Activated CD4-positive, alpha-beta T cell treated with anti-CD3 and anti-CD28 coated beads, Interleukin-2, amount 50 U/mL, for 1 hour (primary cell): Measurements from ENCODE around the gene CBLB.

Source experiments
- DNase-seq: peaks from one replicate; pipeline ENCODE4 v3.0.0-alpha.2; 2020

The CBLB gene

DNA sequence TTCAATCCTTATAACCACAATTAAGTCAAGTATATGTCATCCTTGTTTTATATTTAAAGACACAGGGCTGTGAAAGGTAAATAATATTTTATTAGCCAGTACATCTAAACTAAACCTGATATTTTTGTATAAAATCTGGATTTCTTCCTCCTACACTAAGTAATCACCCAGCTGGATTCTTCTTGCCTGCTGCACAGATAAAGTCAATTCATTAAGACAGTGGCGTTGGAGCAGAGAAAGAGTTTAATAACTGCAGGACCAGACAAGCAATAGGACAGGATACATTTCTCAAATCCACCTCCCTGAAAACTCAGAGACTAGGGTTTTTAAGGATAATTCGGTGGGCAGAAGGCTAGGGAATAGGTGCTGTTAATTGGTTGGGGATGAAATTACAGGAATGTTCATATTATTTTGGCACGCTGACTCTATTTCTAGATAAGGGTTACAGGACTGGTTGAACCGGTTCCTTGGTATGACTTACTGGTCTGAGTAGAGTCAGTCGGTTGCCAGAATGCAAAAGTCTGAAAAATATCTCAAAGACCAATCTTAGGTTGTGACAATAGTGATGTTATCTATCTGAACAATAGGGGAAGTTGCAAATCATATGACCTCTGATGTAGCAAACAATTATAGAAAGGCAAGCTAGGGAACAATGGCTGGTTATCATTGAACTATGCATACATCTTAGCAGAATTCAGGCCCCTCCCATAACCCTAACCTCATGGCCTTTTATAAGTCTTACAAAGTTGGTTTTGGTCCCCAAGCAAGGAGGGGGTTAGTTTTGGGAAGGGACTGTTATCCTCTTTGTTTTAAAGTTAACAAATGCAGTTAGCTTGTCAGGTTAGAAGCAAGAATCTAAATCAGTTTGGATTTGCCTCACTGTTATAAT, 257.3 kb downstream of the CBLB start:
- DNase-seq, result no peak

DNA sequence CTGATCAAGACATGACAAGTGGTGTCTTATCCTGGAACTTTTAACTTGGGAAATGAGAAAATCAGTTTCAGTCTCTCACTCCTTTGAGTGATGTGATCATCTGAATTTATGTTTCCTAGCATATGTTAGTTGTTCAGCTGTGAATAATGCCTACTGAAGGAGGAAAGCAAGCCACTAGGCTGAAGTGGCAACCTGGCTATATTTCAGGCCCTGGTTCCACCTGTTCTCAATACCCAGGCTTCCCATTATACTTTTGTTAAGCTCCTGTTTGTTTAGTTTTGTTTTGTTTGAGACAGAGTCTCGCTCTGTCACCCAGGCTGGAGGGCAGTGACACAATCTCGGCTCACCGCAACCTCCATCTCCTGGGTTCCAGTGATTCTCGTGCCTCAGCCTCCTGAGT, 258.3 kb downstream of the CBLB start:
- DNase-seq, result no peak

DNA sequence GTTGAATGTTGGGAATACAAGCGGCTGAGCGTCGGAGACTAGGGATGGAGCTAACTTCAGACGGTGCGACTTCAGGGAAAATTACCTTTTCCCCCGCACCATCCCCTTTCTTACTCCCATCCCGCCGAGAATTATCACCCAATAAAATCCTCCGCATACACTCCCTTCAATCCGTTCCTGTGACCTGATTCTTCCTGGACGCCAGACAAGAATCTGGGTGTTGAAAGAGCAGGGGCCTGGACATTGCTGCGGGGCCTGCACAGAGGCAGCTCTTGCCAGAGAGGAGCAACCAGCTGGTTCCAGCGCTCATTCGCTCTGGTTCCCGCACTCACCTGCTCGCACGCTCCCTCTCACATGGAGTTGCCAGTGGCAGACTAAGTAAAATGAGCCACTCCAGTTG, 260.2 kb downstream of the CBLB start:
- no peak for DNase-seq

DNA sequence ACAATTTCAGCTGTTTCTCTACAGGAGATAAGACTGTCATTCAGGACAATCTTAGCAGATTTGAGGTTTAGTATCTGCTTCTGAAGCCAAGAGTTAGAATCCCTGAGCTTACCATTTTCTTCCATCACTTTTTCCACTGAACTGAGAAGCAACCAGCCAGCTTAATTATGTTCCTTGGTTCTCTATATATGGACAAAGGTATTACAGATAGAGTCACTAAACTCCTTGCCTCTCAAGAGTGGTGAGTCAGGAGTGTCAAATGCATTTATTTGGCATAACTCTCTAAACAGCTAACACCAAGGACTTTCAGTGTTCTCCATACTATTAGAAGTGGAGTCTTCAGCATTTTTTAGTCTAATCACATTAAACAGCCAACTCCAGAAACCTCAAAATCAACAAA, 262.8 kb downstream of the CBLB start:
- no peak for DNase-seq
